ENCODE results near the gene LSM12.
A peak's percentile ranks its signal among the peaks of the same experiment; 100 is the strongest.
"Not testable (repeated sequence)": the region's sequence is repeated elsewhere in the genome, so short reads cannot be mapped to it uniquely, and the experiment has no call there.

LSM12 gene

DNA sequence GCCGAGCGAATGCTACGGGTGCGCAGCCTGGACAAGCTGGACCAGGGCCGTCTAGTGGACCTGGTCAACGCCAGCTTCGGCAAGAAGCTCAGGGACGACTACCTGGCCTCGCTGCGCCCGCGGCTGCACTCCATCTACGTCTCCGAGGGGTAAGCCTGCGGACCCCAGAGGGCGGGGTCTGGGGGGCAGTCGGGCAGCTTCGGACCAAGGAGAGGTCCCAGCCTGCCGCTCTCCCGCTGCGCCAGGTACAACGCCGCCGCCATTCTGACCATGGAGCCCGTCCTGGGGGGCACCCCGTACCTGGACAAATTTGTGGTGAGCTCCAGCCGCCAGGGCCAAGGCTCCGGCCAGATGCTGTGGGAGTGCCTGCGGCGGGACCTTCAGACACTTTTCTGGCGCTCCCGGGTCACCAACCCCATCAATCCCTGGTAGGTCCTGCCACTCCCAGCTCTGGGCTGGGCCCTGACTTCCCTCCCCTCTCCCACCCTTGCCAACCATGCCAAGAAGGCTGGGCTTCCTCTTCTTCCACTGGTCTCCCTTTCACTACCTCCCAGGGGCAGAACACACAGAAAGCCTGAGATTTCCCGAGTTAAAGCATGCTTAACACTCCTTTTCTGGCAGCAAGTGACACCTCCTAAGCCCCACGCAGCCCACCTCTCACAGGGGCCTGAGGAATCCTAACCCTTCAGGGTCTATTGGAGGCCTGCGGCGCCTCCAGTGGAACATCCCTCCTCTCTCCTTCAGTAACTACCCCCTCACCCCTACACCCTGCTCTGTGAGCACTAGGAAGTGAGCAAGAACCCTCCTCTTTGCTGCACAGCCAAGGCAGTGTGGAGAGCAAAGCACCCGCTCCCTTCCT is 58.9 kb downstream of the LSM12 start:
- DNase-seq (ENCODE audit: low read depth in 2 of 2) = no peak

DNA sequence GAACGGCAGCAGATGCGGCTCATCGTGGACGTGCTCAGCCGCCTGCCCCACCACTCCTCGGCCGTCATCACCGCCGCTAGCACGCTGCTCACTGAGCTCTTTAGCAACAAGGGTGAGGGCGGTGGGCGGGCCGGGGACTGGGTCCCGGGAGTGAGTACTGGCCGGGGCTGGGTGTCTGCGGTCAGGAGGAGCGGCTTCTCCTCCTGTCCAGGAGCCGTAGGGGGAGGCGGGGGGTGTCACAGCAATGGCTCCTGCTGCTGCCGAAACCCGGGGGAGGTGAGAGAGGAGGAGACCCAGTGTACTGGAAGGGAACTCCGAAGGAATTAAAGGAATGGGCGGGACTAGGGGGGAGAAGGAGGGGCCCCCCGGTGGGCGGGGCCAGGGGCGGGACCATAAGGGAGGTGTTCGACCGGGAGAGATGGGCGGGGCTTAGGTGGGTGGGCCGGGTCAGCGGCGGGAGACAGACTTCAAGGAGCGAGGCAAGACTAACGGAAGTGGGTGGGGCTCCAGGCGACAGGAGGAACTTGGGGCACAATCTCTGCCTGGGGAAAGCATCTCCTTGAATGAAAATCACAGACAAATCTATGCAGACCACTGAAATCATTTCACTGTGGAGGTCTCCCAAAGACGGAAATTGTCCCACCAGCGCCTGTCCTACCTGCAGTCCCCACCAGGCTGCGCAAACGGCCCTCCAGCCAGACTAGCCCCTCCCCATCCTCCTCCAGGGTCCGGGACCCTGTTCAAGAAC is 59.7 kb downstream of the LSM12 start:
- DNase-seq (ENCODE audit: low read depth in 2 of 2) = peak; percentile 98 to 100

DNA sequence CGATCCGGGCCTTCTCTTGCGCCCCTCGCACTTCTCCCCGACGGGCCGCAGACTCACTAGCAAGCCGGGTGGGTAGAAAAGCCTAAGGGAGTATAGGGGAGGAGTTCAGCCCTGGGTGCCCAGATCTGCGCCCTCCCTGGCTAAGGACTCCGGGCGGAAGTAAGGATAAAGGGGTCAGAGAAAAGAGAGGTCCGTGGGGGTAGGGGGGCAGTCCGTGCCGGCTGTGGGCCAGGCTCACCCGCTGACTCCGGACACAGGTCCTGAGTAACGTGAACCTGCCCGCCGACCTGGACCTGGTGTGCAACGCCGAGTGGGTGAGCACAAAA is 60.2 kb downstream of the LSM12 start:
- no peak for DNase-seq (ENCODE audit: low read depth in 2 of 2)

DNA sequence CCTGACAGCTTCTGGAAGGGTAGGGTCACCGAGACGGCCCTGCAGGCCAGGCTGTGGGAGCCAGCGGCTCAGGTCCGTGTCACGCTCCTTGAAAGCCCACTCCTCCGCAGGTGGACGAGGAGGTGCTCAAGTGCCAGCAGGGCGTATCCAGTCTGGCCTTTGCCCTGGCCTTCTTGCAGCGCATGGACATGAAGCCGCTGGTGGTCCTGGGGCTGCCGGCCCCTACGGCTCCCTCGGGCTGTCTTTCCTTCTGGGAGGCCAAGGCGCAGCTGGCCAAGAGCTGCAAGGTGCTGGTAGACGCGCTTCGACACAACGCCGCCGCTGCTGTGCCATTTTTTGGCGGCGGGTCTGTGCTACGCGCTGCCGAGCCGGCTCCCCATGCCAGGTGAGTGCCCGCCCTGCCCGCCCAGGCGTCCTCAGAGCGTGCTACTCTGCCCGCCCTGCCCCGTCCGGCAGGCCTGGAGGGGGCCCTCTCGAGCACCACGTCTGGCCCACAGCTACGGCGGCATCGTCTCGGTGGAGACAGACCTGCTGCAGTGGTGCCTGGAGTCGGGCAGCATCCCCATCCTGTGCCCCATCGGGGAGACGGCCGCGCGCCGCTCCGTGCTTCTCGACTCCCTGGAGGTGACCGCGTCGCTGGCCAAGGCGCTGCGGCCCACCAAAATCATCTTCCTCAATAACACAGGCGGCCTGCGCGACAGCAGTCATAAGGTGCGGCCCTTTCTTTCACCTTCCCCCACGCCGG is 60.8 kb downstream of the LSM12 start:
- no peak for DNase-seq (ENCODE audit: low read depth in 2 of 2)

DNA sequence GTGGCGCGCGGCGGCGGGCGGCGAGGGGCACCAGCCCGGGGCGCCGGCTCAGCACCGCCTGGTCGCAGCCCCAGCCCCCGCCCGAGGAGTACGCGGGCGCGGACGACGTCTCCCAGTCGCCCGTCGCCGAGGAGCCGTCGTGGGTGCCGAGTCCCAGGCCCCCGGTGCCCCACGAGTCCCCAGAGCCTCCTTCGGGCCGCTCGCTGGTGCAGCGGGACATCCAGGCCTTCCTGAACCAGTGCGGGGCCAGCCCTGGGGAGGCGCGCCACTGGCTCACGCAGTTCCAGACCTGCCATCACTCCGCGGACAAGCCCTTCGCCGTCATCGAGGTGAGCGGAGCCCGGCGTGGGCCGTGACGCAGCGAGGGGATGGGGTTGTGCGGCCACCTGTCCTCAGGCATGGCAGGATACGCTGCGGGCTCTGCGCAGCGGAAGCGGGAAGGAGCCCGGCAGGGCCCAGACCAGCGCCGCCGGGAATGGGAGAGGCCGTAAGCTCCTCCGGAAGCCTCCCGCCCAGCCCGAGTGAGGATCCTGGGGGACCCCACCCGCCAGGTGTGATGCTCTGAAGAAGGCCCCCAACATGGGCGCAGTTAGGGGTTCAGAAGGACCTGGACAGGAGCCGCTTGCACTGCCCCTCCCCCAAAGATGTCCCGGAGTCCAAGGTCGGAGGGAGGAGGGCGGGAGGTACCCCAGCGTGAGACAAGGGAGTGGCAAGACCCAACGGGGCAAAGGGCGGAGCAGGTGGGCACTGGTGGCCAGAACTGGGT is 61.5 kb downstream of the LSM12 start:
- DNase-seq (ENCODE audit: low read depth in 2 of 2) = no peak

DNA sequence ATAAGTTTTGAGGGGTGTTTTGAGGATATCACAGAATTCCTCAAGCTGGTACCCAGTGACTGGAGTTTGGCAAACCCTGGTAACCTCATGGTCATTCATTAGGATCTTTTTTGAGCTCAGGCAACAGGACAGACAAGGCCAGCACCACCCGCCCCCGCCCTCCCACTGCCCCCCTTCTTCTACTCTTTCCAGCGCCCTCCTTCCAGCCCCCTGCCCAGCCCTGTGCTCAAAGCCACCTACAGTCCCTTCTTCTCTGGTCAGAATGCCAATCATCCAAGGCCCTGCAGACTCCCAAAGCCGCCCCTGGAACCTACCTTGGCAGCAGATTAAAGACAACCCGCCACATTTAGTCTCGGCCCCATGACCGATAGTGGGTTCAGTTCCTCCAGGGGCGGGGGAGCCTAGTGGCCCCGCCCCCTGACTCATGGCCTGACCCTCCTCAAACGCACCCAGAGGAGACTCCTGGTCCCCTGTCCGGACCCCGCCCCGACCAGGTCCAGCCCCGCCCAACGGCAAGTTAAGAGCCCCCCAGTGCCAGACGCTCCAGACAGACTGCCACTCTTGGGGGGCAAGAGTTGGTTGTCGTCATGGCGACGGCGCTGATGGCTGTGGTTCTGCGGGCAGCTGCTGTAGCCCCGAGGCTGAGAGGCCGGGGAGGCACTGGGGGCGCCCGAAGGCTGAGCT is 62.3 kb downstream of the LSM12 start, which contains the start of gene NAGS:
NAGS (plus strand) TSS at position 546 of the 684 bp plus-strand sequence; CDS start at position 588, 42 bp downstream.
- no peak for DNase-seq (ENCODE audit: low read depth in 2 of 2)

DNA sequence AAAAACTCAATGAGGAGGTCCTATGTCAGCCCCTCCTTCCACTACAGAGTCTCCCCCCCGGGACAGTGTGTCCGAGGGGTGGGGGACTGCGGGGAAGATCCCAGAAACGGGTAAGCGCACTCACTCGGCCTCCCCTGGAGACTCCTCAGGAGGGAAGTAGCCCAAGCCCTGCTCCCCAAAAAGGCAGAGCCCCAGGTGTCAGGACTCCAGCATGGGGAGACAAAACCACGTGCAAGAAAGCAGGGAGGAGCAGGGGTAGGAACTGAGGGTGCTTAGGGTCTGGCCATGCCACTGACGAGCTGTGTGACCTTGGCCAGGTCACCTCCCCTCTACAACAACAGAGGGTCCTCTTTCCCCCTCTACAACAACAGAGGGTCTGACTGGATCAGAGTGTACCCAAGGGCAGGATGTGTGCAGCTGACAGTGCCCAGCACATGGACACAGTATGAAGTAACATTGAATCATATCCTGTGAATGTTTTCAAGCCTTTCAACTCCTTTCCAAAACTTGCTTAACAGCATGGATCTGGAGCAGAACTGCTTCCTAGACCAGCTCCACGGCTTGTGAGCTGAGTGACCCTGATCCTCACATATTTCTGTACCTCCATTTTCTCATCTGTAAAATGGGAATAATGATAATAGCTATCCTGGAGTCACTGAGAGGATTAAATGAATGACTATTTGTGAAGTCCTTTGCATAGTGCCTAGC is 64.2 kb downstream of the LSM12 start:
- no peak for DNase-seq (ENCODE audit: low read depth in 2 of 2)

DNA sequence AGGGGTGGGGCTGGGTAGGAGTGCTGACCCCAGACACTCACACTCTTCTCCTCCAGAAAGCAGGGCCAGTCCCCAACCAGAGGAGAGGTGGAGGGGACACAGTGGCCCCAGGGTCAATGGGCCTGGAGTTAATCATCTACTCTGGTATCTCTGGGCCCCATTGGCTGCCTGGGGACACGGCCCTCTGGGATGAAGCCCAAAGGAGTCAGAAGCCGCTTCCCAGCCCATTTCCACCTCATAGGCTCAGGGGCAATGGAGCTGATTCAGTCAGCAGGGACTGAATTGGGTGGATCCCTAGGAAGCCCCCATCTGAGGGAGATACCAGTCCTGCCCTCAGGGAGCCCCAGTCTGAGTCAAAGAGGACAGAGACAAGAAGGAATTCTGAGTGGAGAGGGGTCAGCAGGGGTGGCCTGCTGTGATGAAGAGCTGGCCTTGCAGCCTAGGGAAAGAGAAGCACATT is 65.0 kb downstream of the LSM12 start:
- DNase-seq (ENCODE audit: low read depth in 2 of 2) = no peak

DNA sequence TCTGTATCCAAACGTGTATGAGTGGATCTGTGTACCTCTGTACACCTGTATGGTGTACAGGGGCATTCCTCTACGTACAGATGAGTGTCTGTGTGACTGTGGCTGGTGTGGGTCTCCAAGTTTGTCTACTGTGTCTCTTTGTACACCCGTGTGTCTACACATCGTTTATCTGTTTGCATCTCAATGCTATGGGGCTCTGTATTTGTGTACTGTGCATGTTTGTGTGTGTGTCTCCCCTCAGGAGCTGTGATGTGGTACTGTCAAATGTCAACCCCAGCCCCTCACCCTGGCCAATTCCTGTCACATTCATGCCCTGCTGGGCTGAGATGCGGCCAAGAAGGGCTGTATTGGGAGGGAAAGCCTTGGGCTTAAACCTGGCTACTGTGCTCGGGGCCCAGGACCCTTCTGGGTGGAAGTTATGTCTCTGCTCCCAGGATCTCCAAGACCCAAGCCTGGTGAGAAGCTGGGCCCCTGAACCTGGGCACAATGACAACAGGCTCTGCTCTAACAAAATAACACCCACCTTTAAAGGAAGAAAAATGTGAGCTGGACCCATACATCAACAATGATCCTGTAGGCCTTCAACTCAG is 65.5 kb downstream of the LSM12 start:
- no peak for DNase-seq (ENCODE audit: low read depth in 2 of 2)

DNA sequence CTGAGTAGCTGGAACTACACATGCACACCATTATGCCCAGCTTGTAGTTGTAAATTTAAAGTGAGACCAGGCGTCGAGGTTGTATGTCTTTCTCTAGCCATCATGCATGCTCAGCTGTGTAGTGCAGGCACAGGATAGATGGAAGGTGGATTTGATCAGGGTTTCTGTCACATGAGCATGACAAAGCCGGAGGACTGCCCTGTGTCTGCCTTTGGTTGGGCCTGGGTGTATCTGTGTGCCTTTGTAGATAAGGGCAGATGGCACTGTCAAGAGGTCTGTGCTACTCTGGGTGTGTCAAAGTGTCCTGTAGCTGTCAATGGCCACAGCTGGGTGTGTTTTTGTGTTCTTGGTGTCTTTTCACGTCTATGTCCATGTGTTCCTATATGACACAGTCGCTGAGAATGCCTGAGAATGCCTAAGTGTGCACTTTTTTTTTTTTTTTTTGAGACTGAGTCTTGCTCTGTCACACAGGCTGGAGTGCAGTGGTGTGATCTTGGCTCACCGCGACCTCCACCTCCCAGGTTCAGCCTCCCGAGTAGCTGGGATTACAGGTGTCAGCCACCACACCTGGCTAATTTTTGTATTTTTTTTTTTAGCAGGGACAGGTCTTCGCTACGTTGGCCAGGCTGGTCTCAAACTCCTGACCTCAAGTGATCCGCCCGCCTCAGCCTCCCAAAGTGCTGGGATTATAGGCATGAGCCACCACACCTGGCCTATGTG is 66.2 kb downstream of the LSM12 start:
- DNase-seq (ENCODE audit: low read depth in 2 of 2) = no peak

DNA sequence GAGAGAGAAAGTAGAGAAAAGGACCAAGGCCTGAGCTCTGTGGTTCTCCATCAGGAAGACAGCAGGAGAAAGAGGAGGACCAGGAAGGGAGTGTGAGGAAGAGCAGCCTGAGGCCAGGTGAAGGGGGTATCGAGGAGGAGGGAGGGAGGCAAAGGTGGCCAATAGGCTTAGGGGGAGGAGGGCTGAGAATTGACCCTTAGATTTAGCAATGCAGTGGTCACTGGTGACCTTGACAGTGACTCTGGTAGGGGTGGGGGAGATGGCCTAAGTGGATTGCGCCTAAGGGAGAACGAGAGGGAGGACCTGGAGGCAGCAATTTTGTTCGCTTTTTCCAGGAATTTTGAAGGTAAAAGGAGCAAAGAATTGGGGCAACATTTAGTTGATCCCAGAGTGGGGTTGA is 67.4 kb downstream of the LSM12 start:
- DNase-seq (ENCODE audit: low read depth in 2 of 2) = no peak

DNA sequence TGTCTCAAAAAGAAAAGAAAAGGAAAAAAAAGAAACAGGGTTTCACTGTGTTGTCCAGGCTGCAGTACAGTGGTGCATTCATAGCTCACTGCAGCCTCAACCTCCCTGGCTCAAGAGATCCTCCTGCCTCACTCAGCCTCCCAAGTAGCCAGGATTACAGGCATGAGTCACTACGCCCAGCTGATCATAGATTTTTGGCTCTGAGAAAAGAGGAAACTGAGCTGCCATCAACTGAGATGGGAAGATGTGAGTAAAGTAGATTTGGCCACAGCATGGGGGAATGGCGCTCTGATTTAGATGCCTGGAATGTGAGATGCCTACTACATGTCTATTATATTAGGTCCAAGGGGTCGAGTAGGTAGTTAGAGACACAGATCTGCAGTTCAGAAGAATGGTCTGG is 67.9 kb downstream of the LSM12 start:
- no peak for DNase-seq (ENCODE audit: low read depth in 2 of 2)

DNA sequence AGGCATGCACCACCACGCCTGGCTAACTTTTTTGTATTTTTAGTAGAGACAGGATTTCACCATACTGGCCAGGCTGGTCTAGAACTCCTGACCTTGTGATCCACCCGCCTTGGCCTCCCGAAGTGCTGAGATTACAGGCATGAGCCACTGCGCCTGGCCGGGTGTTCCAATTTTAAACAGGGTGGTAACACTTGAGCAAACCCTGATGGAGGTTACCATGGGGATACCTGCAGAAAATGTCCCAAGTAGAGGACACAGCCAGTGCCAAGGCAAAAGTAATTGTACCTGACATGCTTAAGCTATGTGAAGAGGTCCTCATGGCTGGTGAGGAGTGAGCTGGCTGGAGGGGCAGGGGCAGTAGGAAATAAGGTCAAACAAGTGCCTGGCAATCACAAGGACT is 69.3 kb downstream of the LSM12 start:
- not testable (repeated sequence) for DNase-seq (ENCODE audit: low read depth in 2 of 2)

DNA sequence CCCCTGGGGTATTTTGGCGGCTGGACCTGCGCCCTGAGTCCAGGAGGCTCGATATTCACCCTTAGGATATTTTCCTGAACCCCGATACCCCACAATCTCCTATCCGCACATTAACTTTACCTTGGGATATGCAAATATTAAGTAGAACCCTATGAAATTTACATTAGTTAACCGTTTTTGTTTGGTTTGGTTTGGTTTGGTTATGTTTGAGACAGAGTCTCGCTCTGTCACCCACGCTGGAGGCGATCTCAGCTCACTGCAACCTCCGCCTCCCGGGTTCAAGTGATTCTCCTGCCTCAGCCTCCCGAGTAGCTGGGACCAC is 71.4 kb downstream of the LSM12 start:
- DNase-seq (ENCODE audit: low read depth in 2 of 2) = no peak

DNA sequence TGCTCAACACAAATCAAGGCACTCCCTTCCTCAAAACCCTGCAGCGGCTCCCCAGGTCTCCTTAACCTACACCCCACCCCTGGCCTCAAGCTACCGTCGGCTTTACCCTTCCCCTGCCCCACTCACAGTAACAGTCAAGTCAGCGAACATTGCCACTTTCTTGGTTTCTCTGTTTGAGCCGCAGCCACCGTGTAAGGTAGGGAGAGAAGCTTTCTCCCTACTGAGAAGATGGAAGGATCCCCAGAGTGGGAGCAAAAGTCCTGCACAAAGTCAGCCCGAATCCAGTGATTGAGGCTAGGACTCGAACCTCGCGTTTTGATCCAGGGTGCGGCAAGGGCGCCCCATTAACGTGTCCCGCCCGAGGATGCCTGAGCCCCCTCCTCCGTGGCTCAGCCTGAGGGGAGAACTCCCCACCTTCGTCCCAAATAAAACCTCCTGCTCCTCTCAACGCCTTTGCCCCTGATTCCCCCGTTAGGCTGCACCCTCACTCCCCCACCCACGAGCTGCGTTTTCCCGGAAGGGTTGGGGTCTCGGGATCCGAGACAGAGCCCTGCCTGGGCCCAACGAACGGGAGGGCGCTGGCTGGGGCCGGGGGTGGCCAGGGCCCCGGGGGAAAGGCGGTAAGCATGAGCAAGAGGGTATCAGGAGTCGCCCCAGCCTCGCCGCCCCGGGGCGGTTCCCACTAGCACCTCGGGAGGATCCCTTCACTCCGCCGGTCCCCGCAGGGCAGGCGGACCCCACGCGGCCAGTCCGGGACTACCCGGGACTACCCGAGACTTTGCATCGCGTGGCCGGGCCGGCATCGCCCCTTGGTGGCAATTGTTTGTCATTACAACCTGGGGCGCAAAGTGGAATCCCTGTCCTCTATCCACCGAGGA is 72.0 kb downstream of the LSM12 start:
- peak; percentile 41 to 61 for DNase-seq (ENCODE audit: low read depth in 2 of 2)

DNA sequence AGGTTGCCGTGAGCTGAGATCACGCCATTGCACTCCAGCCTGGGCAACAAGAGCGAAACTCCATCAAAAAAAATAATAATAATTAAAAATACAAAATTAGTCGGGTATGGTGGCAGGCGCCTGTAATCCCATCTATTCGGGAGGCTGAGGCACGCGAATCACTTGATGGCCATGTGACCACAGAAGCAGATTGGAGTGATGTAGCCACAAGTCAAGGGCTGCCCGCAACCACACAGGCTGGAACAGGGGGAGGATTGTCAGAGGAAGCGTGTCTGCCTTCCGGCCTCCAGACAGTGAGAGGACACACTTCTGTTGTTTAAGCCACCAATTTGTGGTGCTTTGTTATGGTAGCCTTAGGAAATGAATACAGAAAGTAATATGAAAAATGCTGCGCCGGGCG is 73.8 kb downstream of the LSM12 start:
- DNase-seq (ENCODE audit: low read depth in 2 of 2) = no peak

DNA sequence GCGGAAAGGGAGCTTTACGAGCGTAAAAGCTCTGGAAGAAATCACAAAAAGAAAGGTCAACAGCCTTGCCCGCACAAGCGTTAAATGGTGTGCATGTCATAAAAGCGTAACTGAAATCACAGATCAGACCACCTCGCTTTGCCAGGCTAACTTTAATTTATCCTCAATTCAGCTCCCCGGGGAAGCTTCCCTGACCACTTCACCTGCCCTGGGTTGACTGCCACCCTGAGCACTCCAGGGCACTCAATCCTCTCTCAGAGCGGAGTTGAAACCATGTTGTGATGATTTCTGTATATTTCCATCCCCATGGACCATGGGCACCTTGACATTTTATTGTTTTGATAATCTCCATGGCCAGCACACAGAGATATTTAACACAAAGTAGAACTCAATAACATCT is 78.2 kb downstream of the LSM12 start:
- DNase-seq (ENCODE audit: low read depth in 2 of 2) = no peak
